H1 (cell line): ENCODE data around the gene TEKT5. TPM values are rescaled to one million over a fixed set of nuclear protein-coding genes. Genes with fewer than 3 reads are reported as not detected.

Experiments used
- CTCF ChIA-PET: fragments of 300-600 bp; sonication (Branson Sonifier 250); formaldehyde crosslinking; loops from one replicate; lab custom pipeline; 2021; ENCODE audit not compliant: partially characterized antibody; lab: Charles Lee
- POLR2A ChIA-PET: fragments of 300-600 bp; sonication (Branson Sonifier 250); formaldehyde crosslinking; loops from one replicate; lab custom pipeline; 2021; ENCODE audit warnings: inconsistent platforms; ENCODE audit not compliant: partially characterized antibody; lab: Charles Lee
- DNase-seq, 2 experiments: peaks; one replicate each; pipeline versions ENCODE4 v3.0.0 to v3.0.0-alpha.2; 2010 to 2022; ENCODE audit warnings: low spot score in 2 of 2, low read depth in 1 of 2, mixed read lengths in 1 of 2
- FAIRE-seq: peaks from 2 replicates; lab custom pipeline; 2011; peaks lifted over from hg19 to GRCh38; lab: Jason Lieb, UNC
- H2AFZ ChIP-seq: 2 replicates; pipeline ENCODE4 v1.8.1; 2012; ENCODE audit warnings: low read length, inconsistent platforms
- H2AK5ac ChIP-seq: 2 replicates; pipeline ENCODE4 v1.6.1; 2013; ENCODE audit warnings: low read depth, low read length
- H2BK120ac ChIP-seq: replicated peaks from 2 replicates; pipeline ENCODE3; 2013; ENCODE audit warnings: low read depth, low read length, inconsistent platforms
- H2BK12ac ChIP-seq: 2 replicates; pipeline ENCODE4 v1.6.1; 2013; ENCODE audit warnings: low read depth, low read length
- H2BK15ac ChIP-seq: 2 replicates; pipeline ENCODE4 v1.6.1; 2013; ENCODE audit warnings: low read length
- H2BK20ac ChIP-seq: 2 replicates; pipeline ENCODE4 v1.6.1; 2013; ENCODE audit warnings: low read length
- H2BK5ac ChIP-seq: 2 replicates; pipeline ENCODE4 v1.6.1; 2013; ENCODE audit warnings: low read depth, low read length
- H3K14ac ChIP-seq: 2 replicates; pipeline ENCODE4 v1.6.1; 2013; ENCODE audit warnings: inconsistent platforms; ENCODE audit not compliant: insufficient read length
- H3K18ac ChIP-seq: 2 replicates; pipeline ENCODE4 v1.6.1; 2013; ENCODE audit warnings: low read length; ENCODE audit errors: extremely low read depth
- H3K23ac ChIP-seq: 2 replicates; pipeline ENCODE4 v1.6.1; 2013; ENCODE audit warnings: inconsistent platforms; ENCODE audit not compliant: insufficient read length
- H3K23me2 ChIP-seq: 2 replicates; pipeline ENCODE4 v1.6.1; 2013; ENCODE audit warnings: low read depth, low read length
- H3K27ac ChIP-seq: 2 replicates; pipeline ENCODE4 v1.6.1; 2011; ENCODE audit warnings: low read depth, low read length, inconsistent platforms
- H3K27me3 ChIP-seq, 4 experiments: replicated peaks in 1 of 4; 1 replicate in 1 of 4; 2 replicates in 3 of 4; pipeline versions ENCODE4 v1.6.1 to v1.8.1; 2011 to 2013; ENCODE audit warnings: low read length in 3 of 4, mild to moderate bottlenecking in 3 of 4, inconsistent platforms in 2 of 4, mixed read lengths in 2 of 4, moderate library complexity in 1 of 4; ENCODE audit not compliant: control insufficient read depth in 3 of 4, insufficient read depth in 3 of 4; ENCODE audit errors: extremely low read depth in 1 of 4
- H3K36me3 ChIP-seq, 4 experiments: 2 replicates each; pipeline versions ENCODE4 v1.6.1 to v1.8.1; 2011 to 2013; ENCODE audit warnings: mild to moderate bottlenecking in 4 of 4, low read length in 3 of 4, moderate library complexity in 2 of 4, control low read depth in 1 of 4, inconsistent platforms in 1 of 4; ENCODE audit not compliant: insufficient read depth in 4 of 4, control insufficient read depth in 2 of 4
- H3K4ac ChIP-seq: replicated peaks from 2 replicates; pipeline ENCODE3; 2013; ENCODE audit warnings: low read length, low read depth, mixed read lengths, inconsistent platforms; ENCODE audit not compliant: insufficient read length
- H3K4me1 ChIP-seq, 4 experiments: replicated peaks in 1 of 4; 1 replicate in 1 of 4; 2 replicates in 3 of 4; pipeline versions ENCODE4 v1.6.1 to v1.8.1; 2011 to 2013; ENCODE audit warnings: low read length in 3 of 4, inconsistent platforms in 2 of 4, mixed read lengths in 1 of 4; ENCODE audit not compliant: insufficient read depth in 4 of 4, control insufficient read depth in 3 of 4
- H3K4me2 ChIP-seq, 2 experiments: 2 replicates each; pipeline versions ENCODE4 v1.6.1 to v1.8.1; 2011 to 2013; ENCODE audit warnings: low read depth in 2 of 2, low read length in 2 of 2, control low read depth in 1 of 2, inconsistent platforms in 1 of 2, mild to moderate bottlenecking in 1 of 2; ENCODE audit not compliant: insufficient read depth in 1 of 2
- H3K4me3 ChIP-seq, 4 experiments: fragments of 200-600, 300-600 bp in 1 of 4; sonication (generic), shearing (Covaris generic), sonication (Bioruptor Twin) in 1 of 4; 2 replicates each; pipeline versions ENCODE4 v1.5.1 to v1.8.1; 2011 to 2016; ENCODE audit warnings: low read length in 4 of 4, low read depth in 3 of 4, control low read depth in 2 of 4, inconsistent platforms in 2 of 4, mild to moderate bottlenecking in 2 of 4, mixed read lengths in 1 of 4, moderate library complexity in 1 of 4; ENCODE audit not compliant: insufficient read depth in 2 of 4; ENCODE audit errors: extremely low read depth in 1 of 4
- H3K56ac ChIP-seq: replicated peaks from 2 replicates; pipeline ENCODE3; 2013; ENCODE audit warnings: low read depth, mild to moderate bottlenecking, mixed read lengths, low read length, inconsistent platforms; ENCODE audit not compliant: insufficient read length
- H3K79me1 ChIP-seq: 2 replicates; pipeline ENCODE4 v1.6.1; 2013; ENCODE audit warnings: low read depth, low read length, control low read depth
- H3K79me2 ChIP-seq, 2 experiments: 2 replicates each; pipeline versions ENCODE4 v1.6.1 to v1.8.1; 2012 to 2013; ENCODE audit warnings: low read length in 2 of 2, mild to moderate bottlenecking in 2 of 2, inconsistent platforms in 1 of 2; ENCODE audit not compliant: insufficient read depth in 2 of 2, control insufficient read depth in 1 of 2
- H3K9ac ChIP-seq, 4 experiments: replicated peaks in 1 of 4; 1 replicate in 1 of 4; 2 replicates in 3 of 4; pipeline versions ENCODE4 v1.6.1 to v1.8.1; 2011 to 2013; ENCODE audit warnings: low read depth in 3 of 4, low read length in 3 of 4, control low read depth in 2 of 4, mild to moderate bottlenecking in 2 of 4, moderate library complexity in 2 of 4, inconsistent platforms in 1 of 4; ENCODE audit errors: extremely low read depth in 1 of 4
- H3K9me3 ChIP-seq, 2 experiments: 2 replicates each; pipeline versions ENCODE4 v1.6.1 to v1.8.1; 2012 to 2013; ENCODE audit warnings: mild to moderate bottlenecking in 2 of 2, moderate library complexity in 2 of 2, control low read depth in 1 of 2, inconsistent platforms in 1 of 2, low read depth in 1 of 2, low read length in 1 of 2, mixed read lengths in 1 of 2; ENCODE audit not compliant: insufficient read depth in 2 of 2
- H4K20me1 ChIP-seq, 2 experiments: replicated peaks in 1 of 2; 2 replicates each; pipeline versions ENCODE3 to v1.8.1; 2011 to 2013; ENCODE audit warnings: inconsistent platforms in 2 of 2, low read length in 2 of 2, mild to moderate bottlenecking in 1 of 2; ENCODE audit not compliant: insufficient read depth in 2 of 2, control insufficient read depth in 1 of 2
- H4K5ac ChIP-seq: 2 replicates; pipeline ENCODE4 v1.6.1; 2013; ENCODE audit warnings: low read length, low read depth, mixed read lengths, inconsistent platforms; ENCODE audit not compliant: insufficient read length
- H4K8ac ChIP-seq: 2 replicates; pipeline ENCODE4 v1.8.0; 2013; ENCODE audit warnings: mild to moderate bottlenecking, moderate library complexity, low read length, inconsistent platforms; ENCODE audit not compliant: insufficient read depth; ENCODE audit errors: extremely low read depth
- H4K91ac ChIP-seq: replicated peaks from 2 replicates; pipeline ENCODE3; 2013; ENCODE audit warnings: low read length, mixed read lengths, inconsistent platforms; ENCODE audit not compliant: insufficient read length
- RFX5 ChIP-seq: IDR thresholded peaks from 2 replicates; pipeline ENCODE4 v1.6.1; 2011; ENCODE audit warnings: low read depth, low read length, improper control_type of control experiment, borderline replicate concordance
- SIN3A ChIP-seq, 2 experiments: IDR thresholded peaks in 1 of 2; conservative IDR thresholded peaks in 1 of 2; 2 replicates each; pipeline ENCODE4 v1.6.1; 2011 to 2012; ENCODE audit warnings: low read length in 2 of 2, improper control_type of control experiment in 1 of 2, low read depth in 1 of 2, mild to moderate bottlenecking in 1 of 2
- TAF7 ChIP-seq: optimal IDR thresholded peaks from 2 replicates; pipeline ENCODE3; 2011; ENCODE audit warnings: low read depth, mild to moderate bottlenecking, inconsistent platforms, low read length, moderate library complexity, borderline replicate concordance
- USF2 ChIP-seq: IDR thresholded peaks from 2 replicates; pipeline ENCODE4 v1.6.1; 2011; ENCODE audit warnings: low read length, improper control_type of control experiment
- ZNF274 ChIP-seq: IDR thresholded peaks from 2 replicates; pipeline ENCODE4 v1.7.0; 2012; ENCODE audit warnings: low read length, borderline replicate concordance; ENCODE audit errors: extremely low read depth
- WGBS, 2 experiments: shearing (Covaris generic) in 1 of 2; methylation state at CpG; one replicate each; pipeline versions ENCODE4 v1.1.6 to v1.1.7; 2013 to 2015; ENCODE audit warnings: low lambda C conversion rate in 2 of 2, mixed read lengths in 2 of 2, inconsistent platforms in 1 of 2, low coverage in 1 of 2, missing lambda C conversion rate in 1 of 2; ENCODE audit not compliant: insufficient replicate concordance in 2 of 2, insufficient coverage in 1 of 2, insufficient read length in 1 of 2; ENCODE audit errors: extremely low coverage in 1 of 2, missing lambda C conversion rate in 1 of 2; 5-methylcytosine and 5-hydroxymethylcytosine counted together
- polyA plus RNA-seq, 7 experiments: library from polyadenylated mRNA; depleted of rRNA in 3 of 7; stranded (reverse) in 5 of 7; unstranded in 2 of 7; fragments of >200 nt in 5 of 7; fragments of 200-250 nt in 2 of 7; gene quantifications; 1 replicate in 5 of 7; 2 replicates in 1 of 7; 4 replicates in 1 of 7; pipeline versions ENCODE4 v1.2.1 to v1.2.3, GENCODE V29; 2011 to 2013; ENCODE audit warnings: missing spikeins in 2 of 7, mixed read lengths in 2 of 7
- total RNA-seq: library from RNA; stranded (reverse); fragmentation: NEBNext Ultra II Directional; extraction: Animal tissue kit (Norgen Biotek cat#: 25700); gene quantifications from 2 replicates; pipeline ENCODE4 v1.2.1, GENCODE V29; 2021
- TF ChIP-seq, protein P1 (sequence below), 3 experiments: IDR thresholded peaks; 1 replicate in 2 of 3; 2 replicates in 1 of 3; pipeline versions ENCODE4 v1.5.1 to v1.6.1; 2011; ENCODE audit warnings: low read length in 3 of 3, mild to moderate bottlenecking in 3 of 3, inconsistent platforms in 2 of 3, low read depth in 1 of 3, moderate library complexity in 1 of 3; ENCODE audit not compliant: insufficient read depth in 1 of 3; ENCODE audit errors: control extremely low read depth in 1 of 3

Gene TEKT5
- total and polyA plus RNA-seq, 2 of the 8 experiments (the other 6 are each of a cell fraction or from before 2014, with no cell fraction given), result 0.95 TPM; not detected in 1

DNA sequence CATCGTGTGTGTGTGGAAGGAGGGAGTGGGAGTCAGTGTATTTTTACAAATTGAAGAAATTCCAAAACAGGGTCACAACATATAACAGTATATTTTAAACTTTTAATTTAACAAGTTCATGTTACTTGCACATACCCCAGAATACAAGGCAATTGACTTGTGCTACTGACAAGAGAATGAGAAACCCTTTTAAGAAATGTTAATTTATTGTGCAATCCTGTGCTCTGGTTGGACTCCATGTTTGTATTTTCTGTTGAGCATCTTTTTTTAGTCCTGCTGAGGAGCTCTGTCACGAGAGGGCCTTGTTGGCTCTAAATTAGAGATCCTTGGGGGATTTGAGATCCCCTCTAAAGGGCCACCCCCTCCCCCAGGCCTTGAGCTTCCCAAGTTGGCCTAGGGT, 113.2 kb downstream of the TEKT5 start:
- H3K4me3 ChIP-seq, result peak overlapping the region in 1 of 4 experiments; percentile 85; a peak in 1 of 8 replicates
- H3K4me2 ChIP-seq, result peak overlapping the region; percentile 41 to 91; a peak in 2 of 4 replicates
- TF ChIP-seq, protein P1, sequence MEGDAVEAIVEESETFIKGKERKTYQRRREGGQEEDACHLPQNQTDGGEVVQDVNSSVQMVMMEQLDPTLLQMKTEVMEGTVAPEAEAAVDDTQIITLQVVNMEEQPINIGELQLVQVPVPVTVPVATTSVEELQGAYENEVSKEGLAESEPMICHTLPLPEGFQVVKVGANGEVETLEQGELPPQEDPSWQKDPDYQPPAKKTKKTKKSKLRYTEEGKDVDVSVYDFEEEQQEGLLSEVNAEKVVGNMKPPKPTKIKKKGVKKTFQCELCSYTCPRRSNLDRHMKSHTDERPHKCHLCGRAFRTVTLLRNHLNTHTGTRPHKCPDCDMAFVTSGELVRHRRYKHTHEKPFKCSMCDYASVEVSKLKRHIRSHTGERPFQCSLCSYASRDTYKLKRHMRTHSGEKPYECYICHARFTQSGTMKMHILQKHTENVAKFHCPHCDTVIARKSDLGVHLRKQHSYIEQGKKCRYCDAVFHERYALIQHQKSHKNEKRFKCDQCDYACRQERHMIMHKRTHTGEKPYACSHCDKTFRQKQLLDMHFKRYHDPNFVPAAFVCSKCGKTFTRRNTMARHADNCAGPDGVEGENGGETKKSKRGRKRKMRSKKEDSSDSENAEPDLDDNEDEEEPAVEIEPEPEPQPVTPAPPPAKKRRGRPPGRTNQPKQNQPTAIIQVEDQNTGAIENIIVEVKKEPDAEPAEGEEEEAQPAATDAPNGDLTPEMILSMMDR (IDR thresholded peaks at IDR 0.05; ENCODE audit: control extremely low read depth in 1 of 3, insufficient read depth in 1 of 3, low read depth in 1 of 3, low read length in 3 of 3), result no peak
- TF ChIP-seq RFX5 (no peak), USF2 (no peak), SIN3A (conservative IDR thresholded peaks at IDR 0.05 in 1 of 2, IDR thresholded peaks at IDR 0.05 in 1 of 2; ENCODE audit: low read depth in 1 of 2, low read length in 2 of 2) (no peak), ZNF274 (no peak), TAF7 (no peak)

More for the DNA sequence above, 113.2 kb downstream of the TEKT5 start:
- H3K9ac ChIP-seq, result no peak overlapping the region
- H4K8ac ChIP-seq, result no peak overlapping the region
- CTCF ChIA-PET, result interaction anchor here (0.6 to 3.0 kb wide), 5 partner anchors 13 to 65 kb away, joined by 3 to 22 read pairs (median 3); no protein-coding TSS in a partner anchor
- FAIRE-seq, result no peak
- 77% methylated on average over 2 of the region's 2 CpGs; no CpG with 5 or more reads in 1 of the 2 experiments for WGBS, 2 experiments
- no peak overlapping the region for H2BK20ac ChIP-seq
- no peaks in the 10 kb centered on the region for H3K27me3 ChIP-seq
- H2BK12ac ChIP-seq, result no peak overlapping the region
- H3K9me3 ChIP-seq, result no peaks in the 10 kb centered on the region
- H2BK120ac ChIP-seq, result no peak overlapping the region
- H4K91ac ChIP-seq, result peak overlapping the region; percentile 45
- no peak overlapping the region for H4K5ac ChIP-seq
- no peaks in the 10 kb centered on the region for H3K36me3 ChIP-seq
- H3K23ac ChIP-seq, result no peak overlapping the region
- H3K18ac ChIP-seq, result no peak overlapping the region
- no peaks in the 10 kb centered on the region; a peak in 1 of 4 replicates for H3K79me2 ChIP-seq
- H3K56ac ChIP-seq, result peak overlapping the region; percentile 44
- no peak overlapping the region for H3K27ac ChIP-seq
- peaks cover 5 to 7% of the 10 kb centered on the region in 2 experiments for H4K20me1 ChIP-seq
- no peak overlapping the region for H2AFZ ChIP-seq
- H2BK5ac ChIP-seq, result no peak overlapping the region; the same call in 1 of the 2 replicates
- peaks cover 17 to 37% (median 22%) of the 10 kb centered on the region in 4 experiments for H3K4me1 ChIP-seq
- no peak overlapping the region for H2AK5ac ChIP-seq
- DNase-seq, result no peak
- H3K79me1 ChIP-seq, result peaks cover 8% of the 10 kb centered on the region; the same call in 1 of the 2 replicates
- POLR2A ChIA-PET, result interaction anchor here (0.7 kb wide), 1 partner anchor 60 kb away, joined by 4 read pairs; no protein-coding TSS in a partner anchor
- no peak overlapping the region for H3K14ac ChIP-seq
- peaks cover 9% of the 10 kb centered on the region; the same call in 1 of the 2 replicates for H3K23me2 ChIP-seq
- no peak overlapping the region for H3K4ac ChIP-seq
- H2BK15ac ChIP-seq, result 0 out of 2 replicates have a peak overlapping the region, but pooled peaks have one; percentile 31
